Endometrial microvascular endothelial cells (primary cell): Measurements from ENCODE around the gene NDUFA13. TPM values are rescaled to one million over a fixed set of nuclear protein-coding genes. Genes with fewer than 3 reads are reported as not detected.

Source experiments
- in situ Hi-C: cut with HindIII; loops from 2 replicates; pipeline ENCODE4 v1.10.0; 2017; ENCODE audit warnings: low sequenced_read_pairs, low pct_unique_long_range_greater_than_20kb; ENCODE audit errors: inconsistent ontology term
- total RNA-seq: library from RNA; depleted of rRNA; stranded (reverse); fragments of >200 nt; gene quantifications from one replicate; pipeline ENCODE4 v1.2.3, GENCODE V29; 2015; ENCODE audit errors: inconsistent ontology term

The NDUFA13 gene
- total RNA-seq, 1 donor from 2014 or later = 2.9 TPM

DNA sequence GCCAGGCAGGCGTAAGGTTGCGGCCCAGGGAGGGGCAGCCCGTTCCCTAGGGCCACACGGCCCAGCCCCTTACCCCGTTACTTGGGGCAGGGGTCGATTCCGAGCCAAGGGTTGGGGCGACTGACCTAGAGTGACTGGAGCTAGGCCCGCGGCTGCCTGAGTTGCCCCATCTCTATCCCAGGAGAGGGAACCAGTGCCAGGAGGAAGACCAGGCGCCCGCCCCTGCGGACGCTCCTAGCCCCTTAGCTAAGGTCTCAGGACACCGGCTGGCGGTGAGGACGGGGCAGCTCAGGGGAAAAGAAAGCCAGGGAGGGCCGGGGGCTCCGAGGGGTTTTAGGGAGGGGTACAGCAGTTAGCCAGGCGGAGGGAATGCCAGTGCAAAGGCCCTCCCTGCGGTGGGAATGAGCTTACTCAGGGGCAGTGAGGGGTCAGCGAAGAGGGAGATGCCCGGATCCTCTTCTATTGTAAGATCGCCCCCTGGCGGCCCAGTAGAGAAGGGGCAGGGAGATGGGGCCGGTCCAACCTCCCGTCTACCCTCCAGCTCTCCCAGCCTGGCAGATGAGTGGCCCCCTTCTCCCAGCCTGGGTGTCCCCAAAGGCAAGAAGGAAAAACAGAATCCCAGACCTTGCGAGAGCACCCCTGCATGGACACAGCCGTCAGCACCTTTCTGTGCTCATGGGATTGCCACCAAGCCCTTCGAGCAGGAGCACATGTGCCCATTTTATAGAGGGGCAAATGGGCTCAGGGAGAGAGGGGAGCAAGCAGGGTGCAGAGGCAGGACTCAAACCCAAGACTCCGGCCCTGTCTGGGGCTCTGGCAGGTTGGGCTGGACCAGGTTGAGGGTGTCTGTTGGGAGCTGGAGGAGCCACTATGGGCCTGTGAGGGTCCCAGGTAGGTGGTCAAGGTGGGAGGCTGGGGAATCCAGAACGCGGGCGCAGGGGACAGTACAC lies 38.3 kb downstream of the NDUFA13 start:
- in situ Hi-C loops = no loop called here

- in situ Hi-C loops = no loop called here
These were observed 42.0 kb downstream of the NDUFA13 start for GRCh38 chr19:19558055-19558454.

DNA sequence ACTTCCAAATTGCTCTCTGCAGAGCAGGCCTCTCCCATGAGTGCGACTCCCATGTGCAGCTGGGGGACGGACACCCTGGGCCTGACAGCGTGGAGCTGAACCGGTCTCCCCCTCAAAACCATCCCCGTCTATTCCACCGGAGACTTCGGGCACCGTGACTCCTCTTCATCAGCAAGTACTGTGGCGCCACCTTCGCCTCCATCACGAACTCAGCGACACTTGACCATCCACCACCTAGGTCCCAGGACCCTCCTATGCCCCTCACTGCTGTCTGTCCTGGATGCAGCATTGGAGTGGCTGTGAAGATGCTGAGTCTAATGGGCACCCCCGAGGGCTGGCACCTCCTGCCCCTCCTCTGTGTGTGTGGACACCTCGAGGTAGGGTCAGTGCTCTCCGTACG lies 42.6 kb downstream of the NDUFA13 start:
- in situ Hi-C loops = no loop called here

- in situ Hi-C loops = no loop called here
These were observed 43.9 kb downstream of the NDUFA13 start for GRCh38 chr19:19559931-19560330.

DNA sequence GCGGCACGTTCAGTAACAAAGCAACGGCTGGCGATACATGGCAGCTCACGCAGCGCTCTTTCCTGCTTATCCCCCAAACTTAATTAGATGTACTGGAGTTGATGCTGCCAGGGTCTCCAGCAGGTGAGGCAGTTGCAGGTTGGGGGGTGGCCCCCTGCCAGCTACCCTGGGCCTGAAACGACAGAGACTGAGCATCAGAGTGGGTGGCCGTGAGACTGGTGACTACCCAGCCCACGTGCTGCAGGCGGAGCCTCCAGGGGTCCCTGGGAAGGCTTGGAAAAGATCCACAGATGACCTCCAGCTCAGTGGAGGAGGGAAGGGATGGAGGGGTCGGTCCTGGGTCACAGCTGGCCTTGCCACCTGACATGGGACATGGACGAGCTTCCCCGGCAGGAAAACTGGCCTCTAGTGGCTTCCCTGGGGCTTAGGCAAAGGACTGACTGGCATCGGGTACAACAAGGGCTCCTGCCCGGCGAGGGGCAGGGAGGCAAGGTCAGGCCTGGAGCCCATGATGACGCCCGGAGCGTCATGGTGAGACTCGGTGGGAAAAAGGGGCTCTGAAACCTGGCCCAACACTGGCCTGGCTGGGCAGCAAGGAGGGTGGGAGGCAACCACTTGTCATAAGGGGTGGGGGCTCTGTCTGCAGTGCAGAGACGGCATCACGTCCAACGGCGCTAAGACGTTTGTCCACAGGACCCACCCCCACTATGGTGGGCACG lies 46.1 kb downstream of the NDUFA13 start:
- in situ Hi-C loops = no loop called here

DNA sequence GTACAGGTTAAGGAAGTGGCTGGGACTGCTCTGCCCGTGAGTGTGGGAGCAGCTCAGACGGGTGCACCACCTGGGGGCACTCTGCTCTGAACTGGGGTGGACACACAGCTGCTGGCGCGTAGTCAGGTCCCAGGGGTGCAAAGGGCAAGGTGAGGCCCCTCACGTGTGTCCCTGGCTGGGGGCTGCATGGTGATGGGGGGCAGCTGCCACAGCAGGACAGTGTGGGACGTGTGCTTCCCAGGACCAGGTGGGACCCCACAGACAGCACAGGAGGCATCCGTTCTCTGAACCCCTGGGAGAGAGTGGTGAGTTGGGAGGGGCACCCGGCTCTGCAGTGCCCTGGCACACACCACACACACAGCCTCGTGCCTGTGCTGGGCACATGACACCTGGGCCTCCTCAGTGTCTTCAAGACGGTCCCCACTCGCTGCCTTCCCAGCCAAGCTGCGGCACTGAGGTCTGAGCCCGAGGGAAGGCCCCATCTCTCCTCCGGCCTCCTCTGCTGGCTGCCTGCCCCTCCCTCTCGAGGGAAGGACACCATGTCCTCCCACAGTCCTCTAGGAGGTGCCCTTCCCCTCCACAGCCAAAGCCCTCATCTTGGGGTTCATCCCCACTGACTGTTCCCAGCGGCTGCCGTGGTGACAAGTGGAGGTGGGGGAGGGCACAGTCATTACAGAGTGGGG lies 46.8 kb downstream of the NDUFA13 start:
- in situ Hi-C loops = no loop called here

DNA sequence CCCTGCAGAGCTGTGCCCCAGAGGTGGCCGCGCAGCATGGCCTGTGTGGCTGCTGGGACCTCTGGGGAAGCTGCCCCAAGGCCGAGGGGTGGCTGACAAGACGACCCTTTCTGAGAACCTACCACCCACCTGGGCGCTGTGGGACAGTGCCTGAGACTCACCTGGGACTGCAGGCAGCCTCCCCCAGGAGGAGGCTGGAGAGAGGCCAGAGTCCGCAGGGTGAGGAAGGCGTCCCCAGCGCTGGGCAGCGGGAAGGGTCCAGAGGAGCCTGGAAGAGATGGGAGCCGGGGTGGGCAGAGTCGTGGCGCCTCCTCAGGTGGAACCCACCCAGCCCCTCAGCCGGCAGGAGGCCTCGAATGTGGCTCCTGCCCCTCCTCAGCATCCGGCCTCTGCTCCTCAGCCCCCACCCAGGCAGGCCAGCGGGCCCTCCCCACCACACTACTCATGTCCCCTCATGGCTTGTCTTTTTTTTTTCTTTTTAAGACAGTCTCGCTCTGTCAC lies 47.4 kb downstream of the NDUFA13 start:
- in situ Hi-C loops = no loop called here

DNA sequence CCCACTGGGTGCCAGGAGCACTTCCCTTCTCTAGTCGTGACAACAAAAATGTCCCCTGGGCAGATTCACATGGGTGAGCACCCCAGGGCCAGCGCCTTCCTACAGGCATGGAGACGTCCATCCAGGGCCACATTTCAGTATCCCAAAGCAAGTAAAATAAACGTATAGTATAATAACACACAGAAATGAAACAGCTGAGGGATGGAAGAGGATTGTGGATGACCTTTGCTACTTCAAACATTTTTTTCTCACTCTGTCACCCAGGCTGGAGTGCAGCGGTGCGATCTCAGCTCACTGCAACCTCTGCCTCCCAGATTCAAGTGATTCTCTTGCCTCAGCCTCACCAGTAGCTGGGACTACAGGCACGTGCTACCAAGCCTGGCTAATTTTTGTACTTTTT lies 50.3 kb downstream of the NDUFA13 start:
- in situ Hi-C loops = no loop called here

GRCh38 chr19:19567391-19567790 lies 51.4 kb downstream of the NDUFA13 start:
- in situ Hi-C loops = no loop called here

GRCh38 chr19:19568802-19569756 lies 53.1 kb downstream of the NDUFA13 start:
- in situ Hi-C loops = no loop called here

DNA sequence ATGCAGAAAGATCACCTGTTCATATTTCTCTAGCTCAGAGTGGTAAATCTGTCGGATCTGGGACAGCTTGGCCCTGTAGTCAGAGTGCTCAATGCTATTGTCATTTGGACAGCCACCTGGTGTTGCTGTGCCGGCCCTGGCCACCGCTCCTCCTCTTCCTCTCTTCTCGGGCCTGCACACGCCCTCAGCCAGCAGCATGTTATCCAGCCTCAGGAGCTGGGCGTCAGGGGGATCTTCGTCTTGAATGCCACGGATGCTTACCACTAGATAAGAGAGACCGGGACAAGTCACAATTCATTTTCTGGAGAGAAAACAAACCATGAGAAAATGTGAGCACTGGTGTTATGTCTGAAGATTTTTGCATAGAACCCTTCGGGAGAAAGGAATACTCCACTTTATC lies 54.5 kb downstream of the NDUFA13 start:
- in situ Hi-C loops = no loop called here

DNA sequence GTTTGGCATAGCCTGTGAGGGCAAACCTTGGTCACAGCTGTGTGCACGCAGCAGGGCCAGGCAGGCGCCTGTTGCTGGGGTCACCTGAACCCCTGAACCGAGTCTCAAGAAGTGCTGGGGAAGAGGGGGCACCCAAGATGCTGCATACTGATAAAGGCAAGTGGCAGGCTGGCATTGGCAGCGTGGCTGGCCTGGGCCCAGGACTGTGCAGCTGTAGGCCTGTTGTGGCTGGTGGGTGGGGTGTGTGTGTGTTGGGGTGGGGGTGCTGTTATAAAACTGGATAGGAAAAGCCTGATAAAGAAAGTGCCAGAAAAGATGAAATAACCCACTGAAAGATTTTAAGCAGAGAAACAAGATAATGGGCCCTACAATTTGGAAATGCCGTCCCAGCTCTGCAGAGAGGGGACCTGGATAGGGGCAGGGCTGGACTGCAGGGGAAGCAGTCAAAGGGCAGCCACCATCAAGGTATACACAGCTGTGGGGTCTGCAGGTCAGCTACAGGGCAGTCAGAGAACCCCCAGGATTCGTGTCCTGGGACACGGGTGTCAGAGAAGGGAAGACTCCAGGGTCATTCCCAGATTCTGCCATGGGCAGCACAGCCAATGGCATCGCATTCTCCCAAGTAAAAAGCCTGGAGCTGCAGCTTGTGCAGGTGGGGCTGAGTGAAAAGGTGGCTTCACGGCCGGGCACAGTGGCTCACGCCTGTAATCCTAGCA lies 55.2 kb downstream of the NDUFA13 start:
- in situ Hi-C loops = no loop called here

DNA sequence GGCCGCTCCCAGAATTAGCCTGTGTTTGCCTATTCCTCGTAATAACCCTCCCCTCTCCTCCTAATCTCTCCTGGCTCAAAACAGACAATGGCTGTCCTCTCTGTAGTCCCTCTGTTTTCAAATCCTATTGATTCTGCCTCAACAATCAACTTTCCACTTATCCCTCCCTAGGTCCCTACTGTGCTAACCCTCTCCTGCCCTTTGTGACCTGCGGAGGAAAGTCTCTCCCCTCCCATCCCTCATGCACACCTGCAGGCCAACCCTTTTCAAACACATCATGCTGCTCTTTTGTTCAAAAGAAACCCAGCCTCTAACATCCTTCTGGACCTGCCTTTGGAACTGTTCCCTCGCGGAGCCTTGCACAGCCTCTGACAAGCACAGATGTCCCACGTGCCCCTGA lies 59.4 kb downstream of the NDUFA13 start:
- in situ Hi-C loops = no loop called here

Other genes starting within 250 kb of the NDUFA13 start
- gene TM6SF2, start 242.9 kb upstream of the NDUFA13 start, total RNA-seq = not detected
- gene SUGP1, start 195.7 kb upstream of the NDUFA13 start, total RNA-seq = 32.2 TPM
- 35.3 TPM for gene MAU2, start 195.4 kb upstream of the NDUFA13 start, total RNA-seq
- 102 TPM for gene GATAD2A, start 110.5 kb upstream of the NDUFA13 start, total RNA-seq
- gene TSSK6, start 677 bp upstream of the NDUFA13 start, total RNA-seq = 0.09 TPM
- not detected for gene YJEFN3, start 12.7 kb downstream of the NDUFA13 start, total RNA-seq
- gene CILP2, start 22.0 kb downstream of the NDUFA13 start, total RNA-seq = not detected
- not detected for gene PBX4, start 102.5 kb downstream of the NDUFA13 start, total RNA-seq
- gene LPAR2, start 112.0 kb downstream of the NDUFA13 start, total RNA-seq = 0.56 TPM
- 29.0 TPM for gene GMIP, start 127.4 kb downstream of the NDUFA13 start, total RNA-seq
- gene ATP13A1, start 147.5 kb downstream of the NDUFA13 start, total RNA-seq = 46.7 TPM
- gene ZNF101, start 152.6 kb downstream of the NDUFA13 start, total RNA-seq = 3.7 TPM
- gene ZNF14, start 216.9 kb downstream of the NDUFA13 start, total RNA-seq = 1.8 TPM